Mesendoderm (in vitro differentiated cells): ENCODE results near the gene TCIRG1.
"Not testable (repeated sequence)": the region's sequence is repeated elsewhere in the genome, so short reads cannot be mapped to it uniquely, and the experiment has no call there.

Source experiments
- DNase-seq: peaks from one replicate; pipeline ENCODE4 v3.0.0; 2013
- H2AK5ac ChIP-seq: 2 replicates; pipeline ENCODE4 v1.6.1; 2013; ENCODE audit warnings: low read length, inconsistent platforms
- H2BK120ac ChIP-seq: 2 replicates; pipeline ENCODE4 v1.6.1; 2013; ENCODE audit warnings: low read depth, mild to moderate bottlenecking, low read length, moderate library complexity, mixed read lengths
- H2BK15ac ChIP-seq: replicated peaks from 2 replicates; pipeline ENCODE4 v1.6.1; 2013; ENCODE audit warnings: low read depth, mild to moderate bottlenecking, moderate library complexity
- H2BK5ac ChIP-seq: 2 replicates; pipeline ENCODE4 v1.6.1; 2013; ENCODE audit warnings: low read length, inconsistent platforms
- H3K18ac ChIP-seq: 2 replicates; pipeline ENCODE4 v1.6.1; 2013; ENCODE audit warnings: mild to moderate bottlenecking, low read length, mixed read lengths
- H3K23ac ChIP-seq: one replicate; pipeline ENCODE4 v1.6.1; 2013; ENCODE audit warnings: low read length
- H3K27ac ChIP-seq: 2 replicates; pipeline ENCODE4 v1.5.1; 2013; ENCODE audit warnings: low read depth, mild to moderate bottlenecking, inconsistent platforms, low read length, moderate library complexity
- H3K27me3 ChIP-seq: 2 replicates; pipeline ENCODE4 v1.6.1; 2013; ENCODE audit warnings: low read length, control low read depth, mild to moderate bottlenecking, inconsistent platforms; ENCODE audit not compliant: insufficient read depth, poor library complexity
- H3K36me3 ChIP-seq: 2 replicates; pipeline ENCODE4 v1.6.1; 2013; ENCODE audit warnings: low read length, inconsistent platforms; ENCODE audit not compliant: control insufficient read depth, insufficient read depth
- H3K4ac ChIP-seq: one replicate; pipeline ENCODE4 v1.6.1; 2013; ENCODE audit warnings: low read depth, mild to moderate bottlenecking, low read length, moderate library complexity
- H3K4me1 ChIP-seq: 2 replicates; pipeline ENCODE4 v1.6.1; 2013; ENCODE audit warnings: low read depth, low read length, inconsistent platforms; ENCODE audit not compliant: control insufficient read depth
- H3K4me2 ChIP-seq: 2 replicates; pipeline ENCODE4 v1.6.1; 2013; ENCODE audit warnings: low read length
- H3K4me3 ChIP-seq: 2 replicates; pipeline ENCODE4 v1.5.1; 2013; ENCODE audit warnings: mild to moderate bottlenecking, low read length
- H3K56ac ChIP-seq: one replicate; pipeline ENCODE4 v1.6.1; 2013; ENCODE audit warnings: low read length
- H3K79me1 ChIP-seq: 2 replicates; pipeline ENCODE4 v1.6.1; 2013; ENCODE audit warnings: low read length, inconsistent platforms
- H3K79me2 ChIP-seq: 2 replicates; pipeline ENCODE4 v1.6.1; 2013; ENCODE audit warnings: mild to moderate bottlenecking, low read length; ENCODE audit not compliant: control insufficient read depth, insufficient read depth
- H3K9ac ChIP-seq: 2 replicates; pipeline ENCODE4 v1.6.1; 2013; ENCODE audit warnings: low read length, inconsistent platforms
- H4K5ac ChIP-seq: one replicate; pipeline ENCODE4 v1.6.1; 2013; ENCODE audit warnings: low read length
- H4K8ac ChIP-seq: one replicate; pipeline ENCODE4 v1.6.1; 2013; ENCODE audit warnings: low read depth, mild to moderate bottlenecking, control low read depth, low read length, moderate library complexity
- WGBS: extraction: QIAGEN DNeasy Blood & Tissue Kit; methylation state at CpG from one replicate; pipeline ENCODE4 v1.1.7; 2013; ENCODE audit warnings: low lambda C conversion rate, missing lambda C conversion rate; ENCODE audit not compliant: insufficient coverage; ENCODE audit errors: extremely low coverage; 5-methylcytosine and 5-hydroxymethylcytosine counted together

TCIRG1 gene

DNA sequence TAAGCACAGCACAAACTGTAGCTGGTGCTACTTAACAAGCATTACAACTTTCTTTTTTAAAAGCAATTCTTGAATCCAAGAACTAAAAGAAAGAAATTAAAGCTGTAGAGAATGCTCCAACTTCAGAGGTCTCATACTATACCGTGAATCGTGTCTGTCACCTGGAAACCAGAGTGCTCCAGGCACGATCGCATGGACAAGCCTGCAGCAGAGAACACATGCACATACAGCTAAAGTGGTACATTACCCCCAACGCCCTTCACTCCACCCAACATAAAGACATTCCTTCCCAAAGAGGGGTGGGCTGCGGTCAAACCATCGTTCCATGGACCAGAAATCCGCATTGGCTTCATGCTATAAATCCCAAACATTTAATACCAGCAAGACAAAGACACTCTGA, 50.9 kb downstream of the TCIRG1 start:
- peaks cover 6% of the 10 kb centered on the region for H3K79me1 ChIP-seq
- H3K4ac ChIP-seq: no peak overlapping the region
- no peak overlapping the region for H4K5ac ChIP-seq
- no CpG with 5 or more reads among the region's 8 CpGs for WGBS
- no peak overlapping the region for H2BK15ac ChIP-seq
- H3K56ac ChIP-seq: no peak overlapping the region
- H3K23ac ChIP-seq: no peak overlapping the region
- no peaks in the 10 kb centered on the region for H3K27me3 ChIP-seq
- no peaks in the 10 kb centered on the region for H3K4me1 ChIP-seq
- no peak overlapping the region for H3K27ac ChIP-seq
- H3K18ac ChIP-seq: no peak overlapping the region
- no peak overlapping the region for H2AK5ac ChIP-seq
- no peak overlapping the region for H3K4me3 ChIP-seq
- no peaks in the 10 kb centered on the region for H3K36me3 ChIP-seq
- H2BK120ac ChIP-seq: no peak overlapping the region
- no peak overlapping the region for H3K9ac ChIP-seq
- H3K79me2 ChIP-seq: peaks cover 8% of the 10 kb centered on the region
- no peak overlapping the region for H2BK5ac ChIP-seq
- no peak for DNase-seq
- no peak overlapping the region for H4K8ac ChIP-seq
- H3K4me2 ChIP-seq: no peak overlapping the region

DNA sequence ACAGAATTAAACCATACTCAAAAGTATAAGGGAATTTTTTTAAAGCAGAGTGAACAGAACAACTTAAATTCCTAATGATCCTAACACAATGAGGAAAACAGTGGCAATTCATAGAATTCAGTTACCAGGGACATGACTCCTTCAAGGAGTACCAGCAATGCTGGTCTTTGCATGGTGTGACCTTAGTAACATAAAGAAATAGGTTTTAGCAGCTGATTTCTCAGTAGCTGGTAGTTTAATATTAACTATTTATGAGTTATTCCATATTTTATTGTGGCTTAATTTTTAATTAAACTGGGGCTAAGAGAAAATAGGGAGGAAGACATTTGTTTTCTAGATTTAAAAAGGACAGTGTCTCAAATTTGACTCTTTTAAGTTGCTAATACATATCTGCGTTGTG, 51.5 kb downstream of the TCIRG1 start:
- Histone ChIP-seq H3K4ac (no peak overlapping the region), H3K4me3 (no peak overlapping the region), H3K79me2 (peaks cover 8% of the 10 kb centered on the region), H2BK5ac (no peak overlapping the region), H3K27me3 (no peaks in the 10 kb centered on the region), H3K36me3 (no peaks in the 10 kb centered on the region), H3K4me1 (no peaks in the 10 kb centered on the region), H3K27ac (no peak overlapping the region), H3K18ac (no peak overlapping the region), H3K56ac (no peak overlapping the region), H3K79me1 (peaks cover 6% of the 10 kb centered on the region), H2BK120ac (no peak overlapping the region), H2AK5ac (no peak overlapping the region), H2BK15ac (no peak overlapping the region), H4K8ac (no peak overlapping the region), H3K9ac (no peak overlapping the region), H3K23ac (no peak overlapping the region), H3K4me2 (no peak overlapping the region), H4K5ac (no peak overlapping the region)
- WGBS: no CpG with 5 or more reads among the region's 1 CpG
- DNase-seq: no peak

DNA sequence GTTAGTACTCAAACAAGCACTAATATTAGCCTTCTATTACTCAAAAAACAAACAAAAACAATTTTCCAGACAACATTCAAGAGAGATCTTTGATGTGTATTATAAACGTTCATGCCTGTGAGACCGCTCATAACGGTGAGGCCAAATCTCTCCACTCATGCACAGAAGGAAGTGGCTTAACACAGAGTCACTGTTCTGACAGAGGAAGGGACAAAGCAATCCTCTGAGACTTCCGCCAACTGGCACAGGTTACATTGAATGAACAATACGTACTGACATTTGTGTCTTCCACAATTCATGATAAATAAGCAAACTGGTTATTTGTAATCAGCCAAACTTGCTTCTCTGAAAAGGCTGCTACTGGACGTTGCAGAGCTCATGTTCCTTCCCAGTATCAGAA, 51.9 kb downstream of the TCIRG1 start:
- H4K8ac ChIP-seq: no peak overlapping the region
- no peak overlapping the region for H3K4me3 ChIP-seq
- no peak overlapping the region for H3K18ac ChIP-seq
- no peak overlapping the region for H4K5ac ChIP-seq
- H3K36me3 ChIP-seq: no peaks in the 10 kb centered on the region
- no peak overlapping the region for H2BK5ac ChIP-seq
- no peak overlapping the region for H3K4me2 ChIP-seq
- H3K9ac ChIP-seq: no peak overlapping the region
- no peak overlapping the region for H2AK5ac ChIP-seq
- no peaks in the 10 kb centered on the region for H3K27me3 ChIP-seq
- no peak overlapping the region for H3K4ac ChIP-seq
- no peak overlapping the region for H3K23ac ChIP-seq
- peaks cover 6% of the 10 kb centered on the region for H3K79me1 ChIP-seq
- DNase-seq: no peak
- H3K4me1 ChIP-seq: no peaks in the 10 kb centered on the region
- H2BK120ac ChIP-seq: no peak overlapping the region
- peaks cover 8% of the 10 kb centered on the region for H3K79me2 ChIP-seq
- H2BK15ac ChIP-seq: no peak overlapping the region
- H3K56ac ChIP-seq: no peak overlapping the region
- WGBS: no CpG with 5 or more reads among the region's 6 CpGs
- H3K27ac ChIP-seq: no peak overlapping the region

DNA sequence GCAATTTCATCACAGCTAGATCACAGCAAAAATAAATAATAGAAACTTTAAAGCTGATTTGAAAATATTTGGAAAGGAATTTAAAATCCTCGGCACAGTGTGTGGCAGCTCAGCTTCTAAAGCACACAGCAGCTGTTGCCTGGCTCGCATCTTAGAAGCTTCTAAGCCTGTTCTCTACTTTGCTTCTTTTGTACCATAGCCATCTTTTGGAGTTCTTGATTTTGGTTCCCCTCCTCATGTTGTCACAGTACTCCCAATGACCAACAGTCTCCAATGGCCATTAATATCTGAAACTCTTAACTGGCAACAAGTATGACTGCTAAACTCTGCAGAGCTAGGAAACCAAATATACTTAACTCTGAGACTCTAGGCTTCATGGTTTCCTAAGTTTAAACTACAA, 53.6 kb downstream of the TCIRG1 start:
- H3K18ac ChIP-seq: no peak overlapping the region

DNA sequence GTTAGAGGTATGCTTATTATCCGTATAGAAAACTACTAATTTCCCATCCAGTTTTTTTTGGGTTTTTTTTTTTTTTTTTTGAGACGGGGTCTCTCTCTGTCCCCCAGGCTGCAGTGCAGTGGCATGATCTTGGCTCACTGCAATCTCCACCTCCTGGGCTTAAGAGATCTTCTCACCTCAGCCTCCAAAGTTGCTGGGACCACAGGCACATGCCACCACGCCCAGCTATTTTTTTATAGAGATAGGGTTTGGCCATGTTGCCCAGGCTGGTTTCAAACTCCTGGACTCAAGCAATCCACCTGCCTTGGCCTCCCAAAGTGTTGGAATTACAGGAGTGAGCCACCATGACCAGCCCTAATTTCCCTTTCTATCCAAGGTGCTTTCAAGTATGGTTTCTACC, 54.1 kb downstream of the TCIRG1 start:
- H3K27me3 ChIP-seq, H3K4me1 ChIP-seq, H3K56ac ChIP-seq, DNase-seq, H4K5ac ChIP-seq, H2BK15ac ChIP-seq, H2AK5ac ChIP-seq, H2BK5ac ChIP-seq, H3K4me2 ChIP-seq, H3K36me3 ChIP-seq, H3K23ac ChIP-seq, H3K9ac ChIP-seq, H2BK120ac ChIP-seq, H3K18ac ChIP-seq, H4K8ac ChIP-seq, H3K27ac ChIP-seq, H3K4me3 ChIP-seq, H3K79me1 ChIP-seq, H3K4ac ChIP-seq: not testable (repeated sequence)
- WGBS: no CpG with 5 or more reads among the region's 3 CpGs
- H3K79me2 ChIP-seq: peaks cover 13% of the 10 kb centered on the region

More for the DNA sequence above, 53.6 kb downstream of the TCIRG1 start:
- no peak for DNase-seq
- no peak overlapping the region for H4K8ac ChIP-seq
- H3K9ac ChIP-seq: no peak overlapping the region
- H2BK120ac ChIP-seq: no peak overlapping the region
- H3K4me1 ChIP-seq: no peaks in the 10 kb centered on the region
- no peak overlapping the region for H3K56ac ChIP-seq
- WGBS: no CpG with 5 or more reads among the region's 2 CpGs
- H2AK5ac ChIP-seq: no peak overlapping the region
- no peaks in the 10 kb centered on the region for H3K36me3 ChIP-seq
- no peak overlapping the region for H3K4ac ChIP-seq
- no peak overlapping the region for H3K23ac ChIP-seq
- no peak overlapping the region for H3K4me2 ChIP-seq
- H3K79me2 ChIP-seq: peaks cover 10% of the 10 kb centered on the region
- H3K27me3 ChIP-seq: no peaks in the 10 kb centered on the region
- no peak overlapping the region for H4K5ac ChIP-seq
- no peak overlapping the region for H3K4me3 ChIP-seq
- peaks cover 6% of the 10 kb centered on the region for H3K79me1 ChIP-seq
- H3K27ac ChIP-seq: no peak overlapping the region
- H2BK15ac ChIP-seq: no peak overlapping the region
- no peak overlapping the region for H2BK5ac ChIP-seq

DNA sequence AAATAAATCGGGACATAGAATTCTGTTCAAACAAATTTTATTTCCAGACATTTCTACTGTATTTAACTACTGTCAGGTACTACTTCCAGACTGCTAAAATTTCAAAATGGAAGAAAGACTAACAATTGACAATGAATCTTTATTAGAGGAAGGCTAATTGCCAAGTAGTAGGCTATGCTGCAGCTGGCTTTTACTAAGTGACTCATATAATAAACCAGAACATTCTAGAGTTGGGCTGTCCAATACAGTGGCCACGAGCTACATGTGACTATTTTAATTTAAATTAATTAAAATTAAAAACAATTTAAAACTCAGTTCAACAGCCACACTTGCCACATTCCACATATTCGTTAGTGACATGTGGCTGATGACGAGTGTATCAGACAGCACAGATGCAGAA, 54.7 kb downstream of the TCIRG1 start:
- H3K79me2 ChIP-seq: peaks cover 10% of the 10 kb centered on the region
- no peak overlapping the region for H2BK15ac ChIP-seq
- H3K4ac ChIP-seq: no peak overlapping the region
- H3K79me1 ChIP-seq: peaks cover 3% of the 10 kb centered on the region
- WGBS: no CpG with 5 or more reads among the region's 4 CpGs
- H2AK5ac ChIP-seq: no peak overlapping the region
- no peak overlapping the region for H3K9ac ChIP-seq
- H3K4me2 ChIP-seq: no peak overlapping the region
- H3K27me3 ChIP-seq: no peaks in the 10 kb centered on the region
- no peak overlapping the region for H3K4me3 ChIP-seq
- H4K8ac ChIP-seq: no peak overlapping the region
- no peak overlapping the region for H3K18ac ChIP-seq
- no peaks in the 10 kb centered on the region for H3K4me1 ChIP-seq
- H3K56ac ChIP-seq: no peak overlapping the region
- no peaks in the 10 kb centered on the region for H3K36me3 ChIP-seq
- H2BK5ac ChIP-seq: no peak overlapping the region
- no peak overlapping the region for H4K5ac ChIP-seq
- H3K23ac ChIP-seq: no peak overlapping the region
- H3K27ac ChIP-seq: no peak overlapping the region
- no peak for DNase-seq
- no peak overlapping the region for H2BK120ac ChIP-seq
